Fibroblast of lung (primary cell): ENCODE results near the gene RBM33. TPM values are rescaled to one million over a fixed set of nuclear protein-coding genes. Genes with fewer than 3 reads are reported as not detected.

ENCODE experiments used
- DNase-seq, 2 donors: peaks; one replicate each; pipeline versions ENCODE4 v3.0.0 to v3.0.0-alpha.2; 2010; ENCODE audit warnings: low read depth in 2 of 2
- H2AFZ ChIP-seq: 2 replicates; pipeline ENCODE4 v1.5.1; 2012; ENCODE audit warnings: low read length, control low read depth, inconsistent platforms
- H3K27ac ChIP-seq: 2 replicates; pipeline ENCODE4 v1.5.1; 2011; ENCODE audit warnings: low read length, control low read depth; ENCODE audit not compliant: insufficient read depth
- H3K27me3 ChIP-seq: 2 replicates; pipeline ENCODE4 v1.5.1; 2011; ENCODE audit warnings: mild to moderate bottlenecking, low read length; ENCODE audit not compliant: control insufficient read depth, insufficient read depth
- H3K36me3 ChIP-seq: 2 replicates; pipeline ENCODE4 v1.5.1; 2011; ENCODE audit warnings: low read length; ENCODE audit not compliant: control insufficient read depth, insufficient read depth
- H3K4me1 ChIP-seq: 2 replicates; pipeline ENCODE4 v1.5.1; 2011; ENCODE audit warnings: low read length; ENCODE audit not compliant: control insufficient read depth, insufficient read depth; ENCODE audit errors: extremely low read depth
- H3K4me2 ChIP-seq: 2 replicates; pipeline ENCODE4 v1.5.1; 2011; ENCODE audit warnings: low read length, control low read depth; ENCODE audit not compliant: insufficient read depth; ENCODE audit errors: extremely low read depth
- H3K4me3 ChIP-seq, 4 experiments: fragments of 200-600 bp in 1 of 4; sonication (generic) in 1 of 4; replicated peaks in 1 of 4; 2 replicates each; pipeline ENCODE4 v1.5.1; 2011 to 2016; ENCODE audit warnings: low read length in 4 of 4, low read depth in 3 of 4, mild to moderate bottlenecking in 3 of 4, control low read depth in 2 of 4, inconsistent platforms in 1 of 4, mixed read lengths in 1 of 4; ENCODE audit not compliant: insufficient read depth in 1 of 4; ENCODE audit errors: control extremely low read depth in 1 of 4
- H3K79me2 ChIP-seq: 2 replicates; pipeline ENCODE4 v1.5.1; 2012; ENCODE audit warnings: mild to moderate bottlenecking, low read length, inconsistent platforms; ENCODE audit not compliant: control insufficient read depth, insufficient read depth
- H3K9ac ChIP-seq: 2 replicates; pipeline ENCODE4 v1.5.1; 2011; ENCODE audit warnings: mild to moderate bottlenecking, low read length, control low read depth; ENCODE audit not compliant: insufficient read depth
- H3K9me3 ChIP-seq: 2 replicates; pipeline ENCODE4 v1.5.1; 2012; ENCODE audit warnings: low read depth, low read length; ENCODE audit not compliant: control insufficient read depth, insufficient read depth
- H4K20me1 ChIP-seq: 2 replicates; pipeline ENCODE4 v1.5.1; 2011; ENCODE audit warnings: low read length; ENCODE audit not compliant: control insufficient read depth, insufficient read depth; ENCODE audit errors: extremely low read depth
- CTCF ChIP-seq, 2 donors: IDR thresholded peaks in 1 of 2; conservative IDR thresholded peaks in 1 of 2; 1 replicate in 1 of 2; 2 replicates in 1 of 2; pipeline ENCODE4 v1.5.1; 2011 to 2012; ENCODE audit warnings: low read length in 2 of 2, control low read depth in 1 of 2, inconsistent platforms in 1 of 2, low read depth in 1 of 2, mild to moderate bottlenecking in 1 of 2
- EZH2 ChIP-seq: IDR thresholded peaks from 2 replicates; pipeline ENCODE4 v1.5.1; 2012; ENCODE audit warnings: low read length, control low read depth, mild to moderate bottlenecking; ENCODE audit errors: missing control alignments
- polyA plus RNA-seq, 2 donors: library from polyadenylated mRNA; depleted of rRNA in 1 of 2; stranded (reverse) in 1 of 2; unstranded in 1 of 2; fragments of >200 nt; gene quantifications; 2 replicates each; pipeline ENCODE4 v1.2.1, GENCODE V29; 2011 to 2012; ENCODE audit warnings: missing spikeins in 1 of 2
- total RNA-seq: library from RNA; depleted of rRNA; stranded (reverse); fragments of >200 nt; gene quantifications from 2 replicates; pipeline ENCODE4 v1.2.1, GENCODE V29; 2014

RBM33 gene
- total and polyA plus RNA-seq, 2 donors (not counting 1 experiment from before 2014, with no cell fraction given), result 6.9 to 33.2 TPM

GRCh38 chr7:155624412-155624811, 20.0 kb upstream of the RBM33 start:
- no peaks in the 10 kb centered on the region for H3K79me2 ChIP-seq
- no peak overlapping the region for H3K9ac ChIP-seq
- H3K4me3 ChIP-seq, result no peak overlapping the region
- DNase-seq, result no peak
- H2AFZ ChIP-seq, result no peak overlapping the region
- H3K9me3 ChIP-seq, result no peaks in the 10 kb centered on the region
- no peak overlapping the region for H3K4me2 ChIP-seq
- H3K36me3 ChIP-seq, result no peaks in the 10 kb centered on the region
- no peak overlapping the region for H3K27ac ChIP-seq
- no peaks in the 10 kb centered on the region for H4K20me1 ChIP-seq
- H3K27me3 ChIP-seq, result no peaks in the 10 kb centered on the region
- H3K4me1 ChIP-seq, result no peaks in the 10 kb centered on the region
- TF ChIP-seq EZH2 (no peak), CTCF (conservative IDR thresholded peaks at IDR 0.05 in 1 of 2, IDR thresholded peaks at IDR 0.05 in 1 of 2; ENCODE audit: low read depth in 1 of 2, low read length in 2 of 2) (no peak)

- Histone ChIP-seq H3K9ac (no peak overlapping the region), H3K4me2 (no peak overlapping the region), H3K79me2 (no peaks in the 10 kb centered on the region), H3K9me3 (no peaks in the 10 kb centered on the region), H2AFZ (no peak overlapping the region), H3K27ac (no peak overlapping the region), H3K4me1 (no peaks in the 10 kb centered on the region), H4K20me1 (no peaks in the 10 kb centered on the region), H3K4me3 (no peak overlapping the region), H3K27me3 (no peaks in the 10 kb centered on the region), H3K36me3 (no peaks in the 10 kb centered on the region)
- no peak for DNase-seq
- TF ChIP-seq EZH2 (no peak), CTCF (conservative IDR thresholded peaks at IDR 0.05 in 1 of 2, IDR thresholded peaks at IDR 0.05 in 1 of 2; ENCODE audit: low read depth in 1 of 2, low read length in 2 of 2) (no peak)
Observed at GRCh38 chr7:155625557-155625956, 18.9 kb upstream of the RBM33 start.

- no peak overlapping the region for H3K27ac ChIP-seq
- no peak for DNase-seq
- H3K9ac ChIP-seq, result no peak overlapping the region
- H3K27me3 ChIP-seq, result no peaks in the 10 kb centered on the region
- no peaks in the 10 kb centered on the region for H3K4me1 ChIP-seq
- H3K9me3 ChIP-seq, result no peaks in the 10 kb centered on the region
- no peak overlapping the region for H3K4me3 ChIP-seq
- no peak overlapping the region for H2AFZ ChIP-seq
- no peaks in the 10 kb centered on the region for H4K20me1 ChIP-seq
- H3K4me2 ChIP-seq, result no peak overlapping the region
- no peaks in the 10 kb centered on the region for H3K79me2 ChIP-seq
- TF ChIP-seq EZH2 (no peak), CTCF (conservative IDR thresholded peaks at IDR 0.05 in 1 of 2, IDR thresholded peaks at IDR 0.05 in 1 of 2; ENCODE audit: low read depth in 1 of 2, low read length in 2 of 2) (no peak)
- no peaks in the 10 kb centered on the region for H3K36me3 ChIP-seq
Observed at GRCh38 chr7:155629171-155629570, 15.3 kb upstream of the RBM33 start.
